GM12878 (cell line): Measurements from ENCODE around the gene HS1BP3. TPM values are rescaled to one million over a fixed set of nuclear protein-coding genes. Genes with fewer than 3 reads are reported as not detected.

Experiments
- ATAC-seq: fragments of 200-7000 bp; cut with Tn5 transposase; 3 replicates; pipeline ENCODE4 v1.9.1; 2020; ENCODE audit warnings: mild to moderate bottlenecking, moderate library complexity
- BruUV-seq: library from RNA; stranded (reverse); fragments of 400-500 nt; replicated peaks from 2 replicates; lab custom pipeline; 2021; lab: Mats Ljungman, UMichigan
- CTCF ChIA-PET: fragments of 300-600 bp; sonication (Branson Sonifier 250); formaldehyde crosslinking; extraction: SDS; loops from one replicate; lab custom pipeline; 2021; ENCODE audit warnings: inconsistent platforms; lab: Yijun Ruan, JAX
- POLR2A ChIA-PET: fragments of 350-600 bp; formaldehyde crosslinking; extraction: SDS; loops from one replicate; lab custom pipeline; 2021; ENCODE audit warnings: inconsistent platforms; lab: Charles Lee
- RAD21 ChIA-PET: fragments of 300-600 bp; sonication (Branson Sonifier 250); formaldehyde crosslinking; loops from one replicate; lab custom pipeline; 2023; ENCODE audit warnings: antibody characterized with exemption; ENCODE audit not compliant: unreplicated experiment; lab: Charles Lee
- SMC1A ChIA-PET: fragments of 300-600 bp; sonication (Branson Sonifier 250); formaldehyde crosslinking; loops from one replicate; lab custom pipeline; 2023; ENCODE audit not compliant: unreplicated experiment, uncharacterized antibody; lab: Charles Lee
- DNase-seq: peaks from one replicate; pipeline ENCODE4 v3.0.0-alpha.2; 2011; ENCODE audit warnings: low read depth, low spot score
- FAIRE-seq: peaks from 3 replicates; lab custom pipeline; 2011; peaks lifted over from hg19 to GRCh38; lab: Jason Lieb, UNC
- H2AFZ ChIP-seq: 2 replicates; pipeline ENCODE4 v1.6.0; 2011; ENCODE audit warnings: low read depth, low read length, control low read depth; ENCODE audit not compliant: control insufficient read depth
- H3K27ac ChIP-seq: 2 replicates; pipeline ENCODE4 v1.5.1; 2011; ENCODE audit warnings: control low read depth; ENCODE audit not compliant: control insufficient read depth, insufficient read depth
- H3K27me3 ChIP-seq, 2 experiments: replicated peaks in 1 of 2; 2 replicates each; pipeline versions ENCODE4 v1.6.0 to v1.6.1; 2011; ENCODE audit warnings: low read length in 1 of 2; ENCODE audit not compliant: control insufficient read depth in 2 of 2, insufficient read depth in 2 of 2
- H3K36me3 ChIP-seq, 2 experiments: 2 replicates each; pipeline ENCODE4 v1.5.1; 2011; ENCODE audit warnings: low read length in 1 of 2; ENCODE audit not compliant: control insufficient read depth in 2 of 2, insufficient read depth in 2 of 2
- H3K4me1 ChIP-seq: 2 replicates; pipeline ENCODE4 v1.6.1; 2011; ENCODE audit warnings: mild to moderate bottlenecking, low read length, moderate library complexity, mixed read lengths; ENCODE audit not compliant: control insufficient read depth, insufficient read depth
- H3K4me2 ChIP-seq: 2 replicates; pipeline ENCODE4 v1.6.0; 2011; ENCODE audit warnings: control low read depth; ENCODE audit not compliant: control insufficient read depth, insufficient read depth
- H3K4me3 ChIP-seq: fragments of 200-600 bp; sonication (generic); 2 replicates; pipeline ENCODE4 v1.5.1; 2016
- H3K79me2 ChIP-seq: 2 replicates; pipeline ENCODE4 v1.6.0; 2011; ENCODE audit warnings: low read length; ENCODE audit not compliant: control insufficient read depth, insufficient read depth
- H3K9ac ChIP-seq: 2 replicates; pipeline ENCODE4 v1.8.0; 2011; ENCODE audit warnings: low read length, control low read depth, mixed read lengths; ENCODE audit not compliant: control insufficient read depth, insufficient read depth
- H3K9me3 ChIP-seq: replicated peaks from 3 replicates; pipeline ENCODE4 v1.5.1; 2011; ENCODE audit warnings: mild to moderate bottlenecking, low read length; ENCODE audit not compliant: control insufficient read depth, insufficient read depth
- H4K20me1 ChIP-seq: 2 replicates; pipeline ENCODE4 v1.6.0; 2011; ENCODE audit not compliant: control insufficient read depth, insufficient read depth
- ATF7 ChIP-seq: fragments of 450-650 bp; IDR thresholded peaks from 2 replicates; pipeline ENCODE4 v1.6.1; 2016; ENCODE audit warnings: low read depth, mild to moderate bottlenecking
- BMI1 ChIP-seq: fragments of 450-650 bp; IDR thresholded peaks from 2 replicates; pipeline ENCODE4 v1.6.1; 2016; ENCODE audit warnings: mild to moderate bottlenecking, moderate library complexity, borderline replicate concordance
- CEBPB ChIP-seq, 2 experiments: fragments of 150-350 bp in 1 of 2; IDR thresholded peaks; 2 replicates each; pipeline ENCODE4 v1.6.1; 2012 to 2014; ENCODE audit warnings: low read depth in 2 of 2, low read length in 2 of 2, borderline replicate concordance in 1 of 2, inconsistent platforms in 1 of 2
- E2F4 ChIP-seq: IDR thresholded peaks from 2 replicates; pipeline ENCODE4 v1.6.1; 2012; ENCODE audit warnings: low read depth, low read length, improper control_type of control experiment
- EGR1 ChIP-seq, 2 experiments: IDR thresholded peaks; 1 replicate in 1 of 2; 2 replicates in 1 of 2; pipeline ENCODE4 v1.6.1; 2011 to 2012; ENCODE audit warnings: low read depth in 2 of 2, low read length in 2 of 2, borderline replicate concordance in 1 of 2, mild to moderate bottlenecking in 1 of 2, moderate library complexity in 1 of 2
- EZH2 ChIP-seq: IDR thresholded peaks from 2 replicates; pipeline ENCODE4 v1.6.1; 2012; ENCODE audit warnings: low read depth, mild to moderate bottlenecking, control low read depth, inconsistent platforms, low read length, borderline replicate concordance; ENCODE audit not compliant: control insufficient read depth
- FOXK2 ChIP-seq: fragments of 450-650 bp; IDR thresholded peaks from 2 replicates; pipeline ENCODE4 v1.6.1; 2017; ENCODE audit warnings: mild to moderate bottlenecking, moderate library complexity
- PBX3 ChIP-seq: IDR thresholded peaks from 2 replicates; pipeline ENCODE4 v1.6.1; 2011; ENCODE audit warnings: mild to moderate bottlenecking, low read depth, low read length, moderate library complexity; ENCODE audit not compliant: insufficient replicate concordance
- POU2F2 ChIP-seq: IDR thresholded peaks from 3 replicates; pipeline ENCODE4 v1.6.1; 2011; ENCODE audit warnings: low read depth, mild to moderate bottlenecking, low read length, borderline replicate concordance
- SP1 ChIP-seq: IDR thresholded peaks from one replicate; pipeline ENCODE4 v1.6.1; 2011; ENCODE audit warnings: low read depth, low read length
- TAF1 ChIP-seq: IDR thresholded peaks from 2 replicates; pipeline ENCODE4 v1.6.1; 2011; ENCODE audit warnings: mild to moderate bottlenecking, low read depth, low read length, borderline replicate concordance
- ZNF384 ChIP-seq: IDR thresholded peaks from 2 replicates; pipeline ENCODE4 v1.6.1; 2012; ENCODE audit warnings: low read depth, mild to moderate bottlenecking, low read length, improper control_type of control experiment, borderline replicate concordance
- ZNF622 ChIP-seq: fragments of 450-650 bp; IDR thresholded peaks from 2 replicates; pipeline ENCODE4 v1.6.1; 2017; ENCODE audit warnings: mild to moderate bottlenecking, inconsistent platforms
- ZZZ3 ChIP-seq: IDR thresholded peaks from 2 replicates; pipeline ENCODE4 v1.6.1; 2011; ENCODE audit warnings: low read depth; ENCODE audit not compliant: control insufficient read depth, insufficient read length
- WGBS: methylation state at CpG from one replicate; pipeline ENCODE4 v1.1.6; 2016; ENCODE audit warnings: low lambda C conversion rate; ENCODE audit not compliant: insufficient replicate concordance, insufficient coverage; ENCODE audit errors: missing lambda C conversion rate; 5-methylcytosine and 5-hydroxymethylcytosine counted together
- in situ Hi-C: fragments of 300-500 bp; cut with MboI; formaldehyde crosslinking; loops from 9 replicates; pipeline ENCODE4 v1.14.3; 2018; ENCODE audit warnings: mixed read lengths
- intact Hi-C: fragments of 100-400 bp; cut with micrococcal nuclease; formaldehyde crosslinking; loops from one replicate; pipeline ENCODE4 v1.14.2; 2022; ENCODE audit not compliant: unreplicated experiment
- polyA plus RNA-seq, 11 experiments: library from polyadenylated mRNA; depleted of rRNA in 4 of 11; unstranded in 6 of 11; stranded (reverse) in 5 of 11; fragments of >200 nt; fragmentation: Nextera tagmentation in 4 of 11; fragmentation: Illumina TruSeq in 1 of 11; extraction: Ambion mirVana in 4 of 11; extraction: Trizol in 1 of 11; gene quantifications; 1 replicate in 1 of 11; 2 replicates in 10 of 11; pipeline versions ENCODE4 v1.2.1 to v1.2.3, GENCODE V29; 2011 to 2016; ENCODE audit warnings: inconsistent platforms in 2 of 11, missing spikeins in 2 of 11, low read depth in 1 of 11
- total RNA-seq, 4 experiments: library from RNA; depleted of rRNA in 3 of 4; stranded (reverse); fragments of >200 nt in 3 of 4; fragmentation: Illumina TruSeq in 1 of 4; extraction: Trizol in 1 of 4; gene quantifications; 2 replicates each; pipeline versions ENCODE4 v1.2.1 to v1.2.3, GENCODE V29; 2013 to 2021

HS1BP3 gene
- total and polyA plus RNA-seq, 10 of the 15 experiments (the other 5 are each of a cell fraction or from before 2014, with no cell fraction given): 0.47 to 7.2 (median 4.6) TPM

GRCh38 chr2:20656561-20656960, 5.7 kb upstream of the HS1BP3 start:
- in situ Hi-C loops: loop anchor here (25.0 kb wide), 1 partner anchor 456 kb away; the partner anchor contains the start of gene TDRD15
- BruUV-seq: no TSS peak
- intact Hi-C loops: no loop called here
- Histone ChIP-seq H3K4me1 (no peaks in the 10 kb centered on the region), H3K4me2 (no peak overlapping the region), H3K9me3 (no peaks in the 10 kb centered on the region), H3K4me3 (no peak overlapping the region), H3K9ac (no peak overlapping the region), H3K27me3 (no peaks in the 10 kb centered on the region; a peak in 2 of 4 replicates), H3K79me2 (no peaks in the 10 kb centered on the region), H2AFZ (no peak overlapping the region), H3K27ac (no peak overlapping the region), H4K20me1 (no peaks in the 10 kb centered on the region)
- ATAC-seq: no peak
- ChIA-PET CTCF (interaction anchor here (1.1 to 3.5 kb wide), 4 partner anchors 10 to 306 kb away, joined by 3 to 16 read pairs (median 10); no protein-coding TSS in a partner anchor), RAD21 (interaction anchor here (1.2 kb wide), 1 partner anchor 307 kb away, joined by 3 read pairs; no protein-coding TSS in a partner anchor), POLR2A (no interaction called here)
- 43% methylated on average over 7 of the region's 7 CpGs for WGBS
- DNase-seq: no peak
- TF ChIP-seq CEBPB (IDR thresholded peaks at IDR 0.05; ENCODE audit: borderline replicate concordance in 1 of 2, low read depth in 2 of 2, low read length in 2 of 2) (no peak), SP1 (no peak), EZH2 (no peak), FOXK2 (no peak), EGR1 (IDR thresholded peaks at IDR 0.05; ENCODE audit: borderline replicate concordance in 1 of 2, low read depth in 2 of 2, low read length in 2 of 2) (no peak), ATF7 (no peak)
- TF ChIP-seq, all 136 proteins: peak for 0
- no peaks in the 10 kb centered on the region for H3K36me3 ChIP-seq
- no peak for FAIRE-seq
- SMC1A ChIA-PET: interaction anchor here (1.0 kb wide), 1 partner anchor 307 kb away, joined by 4 read pairs; no protein-coding TSS in a partner anchor

- POLR2A ChIA-PET: interaction anchor here (0.6 kb wide), 1 partner anchor 294 kb away, joined by 9 read pairs; no protein-coding TSS in a partner anchor
- WGBS: 50% methylated on average over 2 of the region's 2 CpGs
- no peak overlapping the region for H3K27ac ChIP-seq
- H3K27me3 ChIP-seq: peaks cover 0 to 1% of the 10 kb centered on the region in 2 experiments; a peak in 1 of 4 replicates
- no peak overlapping the region for H3K9ac ChIP-seq
- no peaks in the 10 kb centered on the region for H4K20me1 ChIP-seq
- no peak overlapping the region for H3K4me2 ChIP-seq
- no peaks in the 10 kb centered on the region for H3K9me3 ChIP-seq
- H3K4me3 ChIP-seq: no peak overlapping the region
- H2AFZ ChIP-seq: no peak overlapping the region
- SMC1A ChIA-PET: interaction anchor here (1.1 kb wide), 1 partner anchor 309 kb away, joined by 3 read pairs; no protein-coding TSS in a partner anchor
- ATAC-seq: no peak
- no peak for DNase-seq
- BruUV-seq: no TSS peak
- RAD21 ChIA-PET: no interaction called here
- no peak for FAIRE-seq
- H3K4me1 ChIP-seq: peaks cover 4% of the 10 kb centered on the region
- in situ Hi-C loops (loop anchor here (25.0 kb wide), 1 partner anchor 458 kb away; the partner anchor contains the start of gene TDRD15), intact Hi-C loops (no loop called here)
- no peaks in the 10 kb centered on the region for H3K36me3 ChIP-seq
- H3K79me2 ChIP-seq: no peaks in the 10 kb centered on the region
- CTCF ChIA-PET: interaction anchor here (1.3 to 3.5 kb wide), 5 partner anchors 11 to 308 kb away, joined by 3 to 16 read pairs (median 4); no protein-coding TSS in a partner anchor
- TF ChIP-seq PBX3: no peak
- TF ChIP-seq BMI1: no peak
- TF ChIP-seq ZNF384: no peak
- TF ChIP-seq E2F4: no peak
- TF ChIP-seq POU2F2: no peak
- no peak for TF ChIP-seq ZZZ3
- TF ChIP-seq ZNF622: no peak
- no peak for TF ChIP-seq FOXK2
- TF ChIP-seq TAF1: no peak
Observed at GRCh38 chr2:20654535-20654813, 3.6 kb upstream of the HS1BP3 start.
